GM18868 (cell line): Measurements from ENCODE around the gene FICD.

Experiments used
- ATAC-seq: cut with Tn5 transposase; IDR thresholded peaks from one replicate; pipeline ENCODE4 v1.9.1; 2021; ENCODE audit warnings: mild to moderate bottlenecking, moderate library complexity; ENCODE audit not compliant: unreplicated experiment

Gene FICD

DNA sequence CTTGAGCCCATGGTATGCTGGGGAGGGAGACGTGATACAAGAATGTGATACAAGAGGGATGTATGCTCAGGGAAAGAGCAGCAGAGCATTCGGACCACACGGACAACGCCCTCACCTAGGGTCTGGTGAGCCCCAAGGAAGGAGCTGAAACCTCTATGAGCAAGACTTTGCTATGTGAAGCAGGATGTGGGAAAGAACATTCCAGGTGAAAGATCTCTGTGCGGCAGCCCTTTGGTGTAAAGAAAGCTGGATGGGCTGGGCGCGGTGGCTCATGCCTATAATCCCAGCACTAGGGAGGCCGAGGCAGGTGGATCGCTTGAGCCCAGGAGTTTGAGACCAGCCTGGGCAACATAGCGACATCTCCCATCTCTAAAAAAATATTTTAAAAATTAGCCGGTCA lies 16.9 kb upstream of the FICD start:
- ATAC-seq, result no peak

DNA sequence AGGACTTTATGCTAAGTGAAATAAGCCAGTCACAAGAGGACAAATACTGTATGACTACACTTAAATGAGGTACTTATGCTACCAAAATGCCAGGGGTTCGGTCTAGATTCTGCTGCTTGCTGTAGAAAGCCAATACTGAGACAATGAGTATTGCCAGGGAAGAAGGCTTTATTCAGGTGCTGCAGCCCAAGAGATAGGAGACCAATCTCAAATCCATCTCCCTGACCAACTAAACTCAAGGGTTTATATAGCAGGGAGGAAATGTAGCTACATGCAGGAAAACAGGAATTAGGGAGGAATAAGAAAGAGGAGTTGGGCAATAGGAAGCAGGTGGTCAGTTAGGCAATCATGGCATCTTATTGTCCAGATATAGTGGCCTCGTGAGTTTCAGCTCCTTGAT lies 12.2 kb upstream of the FICD start:
- no peak for ATAC-seq

DNA sequence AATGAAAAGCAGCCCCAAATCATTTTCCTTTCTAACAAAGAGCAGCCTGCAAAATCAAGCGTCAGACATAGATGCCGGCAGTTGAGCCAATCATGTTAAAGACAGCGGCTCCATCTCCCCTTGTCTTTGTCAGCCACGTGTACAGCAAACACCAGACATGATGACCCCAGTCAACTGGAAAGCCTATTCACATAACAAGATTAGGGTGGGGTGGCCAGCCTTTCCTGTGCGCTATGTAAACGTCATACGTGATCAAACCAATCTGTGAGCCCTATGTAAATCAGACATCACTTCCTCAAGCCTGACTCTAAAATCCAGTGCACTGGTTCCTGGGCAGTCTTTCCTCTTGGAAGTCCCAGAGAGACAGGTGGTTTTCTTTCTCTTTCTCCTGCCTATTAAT lies 9.9 kb upstream of the FICD start:
- no peak for ATAC-seq

DNA sequence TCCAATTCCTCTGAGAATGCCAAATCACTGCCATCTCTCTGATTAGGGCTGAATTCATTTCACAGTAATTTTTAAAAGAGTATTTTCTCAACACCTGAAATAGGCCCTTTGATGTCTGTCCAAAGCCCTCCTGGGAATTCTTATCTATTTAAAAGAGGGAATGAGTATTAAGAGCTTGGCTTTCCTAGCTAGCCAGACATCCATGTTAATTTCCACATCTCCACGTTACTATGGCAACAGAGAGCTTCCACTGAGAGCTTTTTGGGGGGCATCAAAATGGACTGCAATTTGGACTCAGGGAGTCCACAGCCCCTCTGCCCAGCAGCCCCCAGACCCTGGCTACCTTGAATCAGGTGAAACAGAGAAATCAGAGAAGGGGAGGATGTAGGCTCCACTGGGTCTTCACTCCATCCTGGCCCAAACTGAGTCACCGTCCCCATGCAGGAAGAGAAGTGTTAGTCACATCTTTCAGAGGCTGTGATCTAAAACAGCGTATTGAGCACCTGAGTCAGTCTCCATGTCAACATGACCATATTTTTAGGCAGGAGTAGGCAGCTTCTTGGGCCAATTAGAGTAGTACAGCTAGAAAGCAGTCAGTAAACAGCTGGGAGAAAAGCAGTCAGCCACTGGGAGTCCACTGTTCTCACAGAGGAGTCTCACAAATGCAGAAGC lies 7.0 kb upstream of the FICD start:
- ATAC-seq, result peak; percentile 49

DNA sequence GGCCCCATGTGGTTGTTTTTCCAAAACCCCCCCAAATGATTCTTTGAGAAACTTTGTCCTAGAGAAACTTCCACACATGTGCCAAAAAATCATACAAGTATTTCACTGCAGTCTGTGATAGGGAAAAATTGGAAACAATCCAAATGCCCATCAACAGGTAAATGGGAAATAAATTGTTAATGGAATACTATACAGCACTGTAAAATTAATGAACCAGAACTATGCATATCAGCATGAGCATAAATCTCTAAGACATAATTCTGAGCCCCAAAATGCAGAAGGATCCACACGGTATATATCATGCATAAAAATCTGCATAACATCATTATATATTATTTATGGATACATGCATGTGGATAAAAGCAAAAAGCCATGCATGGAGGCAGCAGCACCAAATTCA lies 5.3 kb upstream of the FICD start:
- no peak for ATAC-seq

DNA sequence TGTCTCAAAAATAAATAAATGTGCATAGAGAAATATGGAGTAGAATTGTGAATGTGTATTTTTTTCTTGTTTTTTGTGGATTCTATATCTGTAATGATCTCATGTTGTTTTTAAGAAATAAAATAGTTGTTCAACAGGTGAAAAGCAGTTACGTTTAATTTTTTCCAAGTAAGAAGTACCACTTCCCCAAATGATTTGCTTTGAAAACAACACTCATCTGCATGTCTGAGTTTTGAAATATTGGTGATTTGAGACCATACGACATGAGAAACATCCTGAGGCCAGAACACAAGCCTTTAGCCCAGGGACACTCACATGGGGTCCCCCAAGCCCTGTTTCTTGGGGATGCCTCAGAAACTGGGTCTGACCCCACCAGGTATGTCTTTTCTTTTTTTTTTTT lies 4.2 kb upstream of the FICD start:
- ATAC-seq, result no peak

DNA sequence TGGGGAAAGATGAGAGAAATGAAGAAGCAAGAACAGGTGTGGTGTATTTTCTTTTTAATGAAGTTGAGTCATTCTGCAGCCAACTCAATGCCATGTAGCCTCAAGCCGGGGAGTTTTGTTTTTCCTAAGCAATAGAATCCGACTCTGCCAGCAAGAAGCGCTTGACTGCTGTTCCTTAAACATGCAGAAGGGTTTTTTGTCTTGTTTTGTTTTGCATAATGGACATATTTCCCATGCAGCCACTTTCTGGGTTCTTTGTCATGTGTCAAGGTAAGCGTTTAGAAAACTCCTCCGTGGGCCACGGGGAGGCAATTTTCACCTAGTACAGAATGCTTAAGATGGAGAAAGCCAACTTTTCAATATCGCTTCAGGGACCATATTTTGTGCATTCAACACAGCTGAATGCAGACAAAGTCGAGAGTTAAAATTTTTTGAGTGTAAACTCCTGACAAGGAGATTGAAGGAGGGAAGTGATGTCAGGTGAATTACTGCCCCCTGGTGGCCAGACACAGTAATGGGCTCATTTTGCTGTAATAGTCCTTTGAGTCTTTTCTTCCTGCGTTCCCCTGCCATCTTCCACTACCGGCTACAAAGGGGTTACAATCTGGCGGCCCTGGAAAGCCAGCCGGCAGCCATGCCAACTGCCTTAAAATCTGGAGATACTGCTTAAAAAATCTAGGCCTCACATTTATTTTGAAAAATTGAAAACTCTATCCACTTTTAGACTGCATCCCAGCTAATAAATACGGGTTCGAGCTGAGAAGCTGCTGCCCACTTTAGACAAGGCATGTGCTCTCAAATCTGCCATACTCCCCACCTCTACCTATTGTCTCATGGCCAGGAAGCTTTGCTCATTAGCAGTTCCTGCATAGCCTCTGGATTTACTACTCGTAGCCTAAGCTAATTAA lies 3.2 kb upstream of the FICD start:
- no peak for ATAC-seq

DNA sequence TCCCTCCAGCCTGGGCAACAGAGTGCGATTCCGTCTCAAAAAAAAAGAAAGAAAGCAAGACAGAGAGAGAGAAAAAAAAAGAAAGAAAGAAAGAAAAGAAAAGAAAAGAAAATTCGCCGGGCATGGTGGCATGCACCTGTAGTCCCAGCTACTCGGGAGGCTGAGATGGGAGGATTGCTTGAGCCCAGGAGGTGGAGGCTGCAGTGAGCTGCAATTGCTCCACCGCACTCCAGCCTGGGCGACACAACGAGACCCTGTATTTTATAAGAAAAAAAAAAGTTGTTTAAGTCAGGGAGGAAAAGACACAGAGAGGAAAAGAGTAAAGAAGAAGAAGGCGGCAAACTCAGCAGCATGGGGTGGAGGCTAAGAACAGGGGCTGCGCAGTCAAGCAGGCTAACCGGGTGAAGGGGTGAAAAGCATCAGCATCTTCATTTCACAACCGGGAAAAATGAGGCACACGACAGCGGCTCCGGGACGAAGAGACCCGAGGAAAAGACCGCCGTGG lies 557 bp upstream of the FICD start:
- no peak for ATAC-seq

DNA sequence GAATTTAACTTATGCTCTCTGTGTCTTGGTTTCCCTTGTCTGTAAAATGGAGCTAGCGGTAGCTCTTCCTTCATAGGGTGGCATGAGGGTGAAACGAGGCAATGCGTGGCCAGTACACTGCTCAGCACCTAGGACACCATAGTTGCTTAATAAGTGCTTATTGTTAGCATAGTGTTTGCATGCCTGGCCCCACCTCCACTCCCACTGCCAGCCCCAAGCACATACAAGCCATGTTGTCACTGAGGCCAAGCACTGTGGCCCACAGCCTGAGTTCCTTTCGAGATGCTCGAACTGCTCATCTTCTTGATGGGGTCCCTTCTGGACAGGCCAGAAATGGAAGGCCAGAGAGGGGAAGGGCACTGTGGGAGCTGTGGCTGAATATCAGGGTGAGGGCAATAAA lies 839 bp downstream of the FICD start:
- no peak for ATAC-seq

DNA sequence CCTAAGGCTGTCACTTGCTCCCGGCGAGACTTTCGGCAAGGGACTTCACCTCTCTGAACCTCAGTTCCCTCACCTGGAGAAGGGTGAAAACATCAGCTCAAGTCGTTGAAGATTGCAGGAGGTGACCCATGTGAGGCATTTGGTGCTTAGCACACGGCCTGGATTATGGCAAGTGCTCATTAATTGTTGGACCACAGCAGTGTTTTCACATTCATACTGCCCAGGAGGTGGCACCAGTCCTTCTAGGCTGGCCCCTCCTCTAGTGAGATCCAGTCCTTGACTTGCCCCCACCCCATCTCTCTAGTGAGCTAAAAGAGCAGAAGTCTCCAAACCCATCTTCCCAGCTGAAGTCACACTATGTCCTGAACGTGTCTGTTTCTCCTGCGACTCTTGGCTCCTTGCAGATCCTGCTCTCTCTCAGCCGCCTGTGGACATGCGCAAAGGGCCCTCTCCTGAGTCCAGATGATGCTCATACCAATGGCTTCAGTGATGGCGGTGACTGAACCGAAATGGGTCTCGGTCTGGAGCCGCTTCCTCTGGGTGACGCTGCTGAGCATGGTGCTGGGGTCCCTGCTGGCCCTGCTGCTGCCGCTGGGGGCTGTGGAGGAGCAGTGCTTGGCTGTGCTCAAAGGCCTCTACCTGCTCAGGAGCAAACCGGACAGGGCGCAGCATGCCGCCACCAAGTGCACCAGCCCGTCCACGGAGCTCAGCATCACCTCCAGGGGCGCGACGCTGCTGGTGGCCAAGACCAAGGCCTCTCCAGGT lies 1.6 kb downstream of the FICD start:
- no peak for ATAC-seq

DNA sequence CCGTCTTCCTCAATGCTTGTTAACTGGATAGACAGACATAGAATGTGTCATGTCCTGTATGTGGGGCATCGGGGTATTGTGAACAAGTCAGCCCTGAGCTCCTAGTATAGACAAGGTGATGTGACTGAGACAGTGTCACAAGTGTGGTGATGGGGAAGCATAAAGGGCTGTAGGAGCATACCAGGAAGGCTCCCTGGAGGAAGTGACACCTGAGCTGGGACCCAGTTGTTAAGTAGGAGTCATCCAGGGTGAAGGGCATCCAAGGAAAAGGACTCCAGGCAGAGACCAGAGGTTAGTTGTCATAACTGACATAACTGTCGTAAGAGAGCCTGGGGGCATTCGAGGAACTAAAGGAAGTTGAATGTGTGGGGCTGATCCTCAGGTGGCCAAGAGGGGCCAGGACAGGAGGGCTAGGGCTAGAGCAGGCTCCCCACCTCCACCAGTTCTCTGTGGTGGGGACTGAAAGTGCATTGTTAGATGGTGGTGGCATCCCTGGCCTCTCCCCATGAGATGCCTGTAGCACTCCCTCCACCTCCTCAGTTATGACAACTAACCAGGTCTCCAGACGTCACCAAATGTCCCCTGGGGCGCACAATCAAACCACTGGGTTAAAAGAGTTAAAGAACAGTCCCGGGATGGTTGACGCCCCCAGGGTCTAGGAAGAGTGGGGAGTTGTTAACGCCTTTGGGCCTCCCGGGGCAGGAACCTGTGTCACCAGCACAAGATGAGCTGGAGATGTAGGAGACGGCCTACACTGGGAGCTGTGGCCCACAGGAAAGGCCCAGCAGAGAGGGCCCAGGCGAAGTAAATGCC lies 2.4 kb downstream of the FICD start:
- no peak for ATAC-seq

DNA sequence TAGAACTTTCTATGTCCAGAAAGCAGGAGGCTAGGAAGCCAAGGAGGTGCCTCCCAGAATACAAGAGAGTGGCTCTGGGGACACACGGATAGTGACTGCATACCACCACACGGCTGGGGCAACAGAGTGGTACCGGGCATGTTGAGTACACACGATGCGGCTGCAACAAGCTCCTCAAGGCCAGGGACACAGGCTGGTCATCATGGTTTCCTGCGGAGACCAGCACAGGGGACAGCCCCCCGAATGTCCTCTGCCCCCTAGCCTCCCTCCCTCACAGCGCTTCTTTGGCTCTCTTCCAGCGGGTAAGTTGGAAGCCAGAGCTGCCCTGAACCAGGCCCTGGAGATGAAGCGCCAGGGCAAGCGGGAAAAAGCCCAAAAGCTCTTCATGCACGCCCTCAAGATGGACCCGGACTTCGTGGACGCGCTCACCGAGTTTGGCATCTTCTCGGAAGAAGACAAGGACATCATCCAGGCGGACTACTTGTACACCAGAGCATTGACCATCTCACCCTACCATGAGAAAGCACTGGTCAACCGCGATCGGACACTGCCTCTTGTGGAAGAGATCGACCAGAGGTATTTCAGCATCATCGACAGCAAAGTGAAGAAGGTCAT lies 3.1 kb downstream of the FICD start:
- ATAC-seq, result no peak

DNA sequence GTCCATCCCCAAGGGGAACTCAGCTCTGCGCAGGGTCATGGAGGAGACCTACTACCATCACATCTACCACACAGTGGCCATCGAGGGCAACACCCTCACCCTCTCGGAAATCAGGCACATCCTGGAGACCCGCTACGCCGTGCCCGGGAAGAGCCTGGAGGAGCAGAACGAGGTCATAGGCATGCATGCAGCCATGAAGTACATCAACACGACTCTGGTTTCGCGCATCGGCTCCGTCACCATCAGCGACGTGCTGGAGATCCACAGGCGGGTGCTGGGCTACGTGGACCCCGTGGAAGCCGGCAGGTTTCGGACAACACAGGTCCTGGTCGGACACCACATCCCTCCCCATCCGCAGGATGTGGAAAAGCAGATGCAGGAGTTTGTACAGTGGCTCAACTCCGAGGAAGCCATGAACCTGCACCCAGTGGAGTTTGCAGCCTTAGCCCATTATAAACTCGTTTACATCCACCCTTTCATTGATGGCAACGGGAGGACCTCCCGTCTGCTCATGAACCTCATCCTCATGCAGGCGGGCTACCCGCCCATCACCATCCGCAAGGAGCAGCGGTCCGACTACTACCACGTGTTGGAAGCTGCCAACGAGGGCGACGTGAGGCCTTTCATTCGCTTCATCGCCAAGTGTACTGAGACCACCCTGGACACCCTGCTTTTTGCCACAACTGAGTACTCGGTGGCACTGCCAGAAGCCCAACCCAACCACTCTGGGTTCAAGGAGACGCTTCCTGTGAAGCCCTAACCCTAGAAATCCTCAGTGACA lies 3.8 kb downstream of the FICD start:
- ATAC-seq, result no peak

DNA sequence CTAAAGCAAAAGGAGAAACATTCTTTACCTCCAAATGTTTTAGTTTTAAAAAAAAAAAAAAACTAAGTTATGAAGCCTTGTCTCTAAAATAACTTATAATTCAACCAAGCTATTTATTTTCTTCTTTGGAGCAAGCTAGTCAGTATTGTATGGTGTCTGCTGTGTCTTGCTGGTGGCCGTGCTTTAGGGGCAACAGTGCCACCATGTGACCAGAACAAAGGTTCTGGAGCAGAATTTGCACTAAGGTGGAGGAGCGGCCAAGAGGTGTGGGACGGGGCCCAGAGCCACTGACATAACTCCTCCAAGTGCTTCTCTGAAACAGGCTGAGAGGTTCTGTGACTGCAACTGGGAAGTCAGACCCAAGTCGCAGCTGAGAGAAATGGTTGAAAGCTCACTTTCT lies 4.5 kb downstream of the FICD start:
- ATAC-seq, result no peak

DNA sequence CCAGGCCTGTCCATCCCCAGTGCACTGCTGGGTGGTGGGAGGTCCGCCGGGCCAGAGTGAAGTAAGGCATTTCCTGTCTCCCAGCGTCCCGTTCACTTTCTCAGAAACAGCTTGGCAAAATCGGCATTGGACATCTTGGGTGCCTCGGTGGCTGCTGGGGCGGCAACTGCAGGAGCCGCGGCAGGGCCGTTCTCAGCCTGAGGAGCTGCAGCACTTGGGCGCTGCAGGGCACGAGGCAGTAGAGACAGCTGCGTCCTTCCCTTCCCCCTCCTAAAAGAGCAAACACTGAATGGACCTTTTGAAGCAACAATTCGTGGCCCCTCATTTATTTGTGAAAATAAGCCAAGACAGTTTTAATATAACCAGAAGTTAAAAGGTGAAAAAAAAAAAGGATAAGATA lies 8.3 kb downstream of the FICD start:
- no peak for ATAC-seq

DNA sequence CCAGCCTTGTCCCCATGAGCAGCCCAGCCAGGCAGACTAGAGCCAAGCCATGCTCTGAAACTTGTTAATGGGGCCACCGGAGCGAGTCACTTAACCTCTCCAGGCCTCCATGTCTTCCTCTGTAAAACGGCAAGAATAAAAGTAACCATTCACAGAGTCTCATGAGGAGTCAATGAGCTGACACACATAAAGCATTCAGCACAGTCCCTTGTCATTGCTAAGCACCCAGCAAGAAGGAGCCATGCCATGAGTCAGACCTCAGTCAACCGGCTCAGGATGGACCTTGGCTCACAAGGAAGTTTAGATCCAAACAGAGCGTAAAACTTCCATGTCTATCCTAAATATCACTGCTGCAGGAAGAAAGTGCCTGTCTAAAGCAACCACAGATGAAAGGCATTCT lies 10.6 kb downstream of the FICD start:
- no peak for ATAC-seq

DNA sequence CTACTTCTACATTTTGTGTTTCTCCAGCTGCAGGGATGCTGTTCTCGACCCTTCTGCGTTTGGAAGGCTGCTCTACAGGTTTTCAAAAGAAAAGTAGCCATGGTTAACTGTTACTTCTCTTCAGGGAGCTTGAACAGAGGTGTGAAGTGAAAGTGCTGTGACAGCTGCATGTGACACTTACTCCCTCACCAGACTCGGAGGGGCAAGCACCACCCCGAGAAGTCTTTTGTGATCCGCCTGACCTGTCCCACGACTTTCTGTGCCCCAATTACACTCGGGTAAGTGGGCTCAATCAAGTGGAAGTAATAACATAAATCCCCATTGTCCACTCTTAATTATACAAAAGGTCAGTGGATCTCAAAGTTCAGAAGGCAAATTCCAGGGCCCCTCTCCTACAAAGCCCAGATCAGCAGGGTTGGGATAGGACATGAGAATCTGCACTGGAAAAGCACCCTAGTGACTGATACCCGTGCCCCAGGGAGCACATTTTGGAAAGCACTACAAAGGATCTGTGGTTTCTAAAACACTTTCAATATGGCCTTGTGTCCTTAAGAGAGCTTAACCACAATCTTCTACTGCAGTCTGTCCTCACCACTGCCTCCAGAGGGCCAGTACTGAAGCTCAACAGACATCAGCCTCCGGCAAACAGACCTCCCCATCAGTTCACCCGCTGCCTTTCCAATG lies 11.5 kb downstream of the FICD start:
- ATAC-seq, result no peak

DNA sequence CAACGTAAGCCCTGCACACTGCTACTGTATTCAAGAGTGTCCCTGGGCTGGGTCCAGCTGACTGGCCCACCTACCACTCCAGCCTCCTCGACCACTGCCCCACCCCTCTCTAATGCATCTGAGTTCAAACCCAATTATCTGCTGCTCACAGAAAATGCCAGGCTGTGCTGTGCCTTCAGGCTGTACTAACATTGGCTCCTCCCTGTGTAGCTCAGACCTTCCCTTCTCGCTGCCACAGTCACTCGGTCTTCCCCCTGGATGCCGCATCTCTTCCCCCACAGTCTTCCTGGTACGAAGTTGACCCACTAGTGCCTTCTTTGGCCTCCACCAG lies 12.1 kb downstream of the FICD start:
- ATAC-seq, result no peak

DNA sequence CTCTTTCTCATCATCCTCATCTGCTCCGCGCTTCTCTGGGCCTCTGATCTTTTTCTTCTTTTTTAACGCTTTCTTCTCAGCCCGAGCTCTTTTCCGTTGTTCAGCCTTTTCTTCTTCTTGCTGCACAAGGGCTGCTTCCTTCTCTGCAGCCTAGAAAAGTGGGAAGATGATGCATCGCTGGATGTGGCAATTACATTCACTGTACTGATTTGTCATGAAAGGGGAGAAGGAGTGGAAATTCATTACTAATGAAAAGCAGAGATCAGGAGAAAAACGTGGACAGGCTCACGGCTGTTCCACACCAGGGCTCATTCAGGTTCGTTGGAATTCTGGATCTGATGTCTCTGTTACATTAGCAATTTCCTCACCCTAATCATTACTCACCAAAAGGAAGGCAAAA lies 15.1 kb downstream of the FICD start:
- ATAC-seq, result no peak
